GM23248 (cell line): ENCODE data around the gene LRP6.

Experiments used
- EZH2 ChIP-seq: fragments of 200-600 bp; sonication (generic); IDR thresholded peaks from 2 replicates; pipeline ENCODE4 v1.6.1; 2018; ENCODE audit warnings: antibody characterized with exemption, mild to moderate bottlenecking; ENCODE audit not compliant: insufficient read depth, poor library complexity, severe bottlenecking
- EZH2phosphoT487 ChIP-seq: fragments of 200-600 bp; sonication (generic); IDR thresholded peaks from 2 replicates; pipeline ENCODE4 v1.6.1; 2018; ENCODE audit warnings: antibody characterized with exemption, moderate library complexity, mild to moderate bottlenecking, low read depth; ENCODE audit not compliant: insufficient read depth

DNA sequence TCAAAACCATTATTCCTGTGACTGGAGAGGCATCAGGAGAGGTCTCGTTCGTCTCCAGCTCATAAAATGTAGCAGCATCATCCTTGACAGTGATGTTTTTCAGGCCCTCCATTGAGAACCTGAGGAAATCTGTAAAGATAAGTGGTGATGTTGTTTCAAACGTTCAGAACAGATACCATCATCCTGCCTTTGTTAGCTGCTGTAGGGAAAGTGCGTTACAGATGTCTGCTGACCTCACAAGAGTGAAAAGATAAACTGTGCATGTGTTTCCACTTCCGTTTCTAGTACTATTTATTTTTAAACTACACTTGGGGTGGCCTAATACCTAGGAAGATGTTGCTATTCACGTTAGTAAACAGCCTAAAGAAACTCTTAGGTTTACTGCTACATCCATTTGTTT, 167.7 kb downstream of the LRP6 start:
- TF ChIP-seq EZH2phosphoT487 (no peak), EZH2 (no peak)
